ENCODE data around the gene NDUFS2.

DNA sequence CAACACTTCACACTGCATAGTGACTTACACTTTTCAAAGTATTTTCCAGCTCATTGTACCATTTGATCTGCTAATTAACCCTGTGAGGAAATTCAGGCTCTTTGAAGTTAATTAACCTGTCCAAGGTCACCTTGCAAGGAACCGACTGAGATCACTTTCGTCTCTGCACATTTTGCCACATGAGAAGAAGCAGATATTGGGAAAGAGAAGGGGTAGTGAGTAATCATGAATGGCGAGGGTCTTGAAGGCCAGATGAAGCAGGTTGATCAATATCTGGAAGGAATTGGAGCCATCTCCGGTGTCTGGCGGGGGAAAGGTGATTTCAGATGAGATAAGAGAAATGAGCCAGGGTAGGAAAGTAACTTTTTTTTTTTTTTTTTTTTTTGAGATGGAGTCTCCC lies 17.8 kb downstream of the NDUFS2 start:
- TF ChIP-seq, protein P1, sequence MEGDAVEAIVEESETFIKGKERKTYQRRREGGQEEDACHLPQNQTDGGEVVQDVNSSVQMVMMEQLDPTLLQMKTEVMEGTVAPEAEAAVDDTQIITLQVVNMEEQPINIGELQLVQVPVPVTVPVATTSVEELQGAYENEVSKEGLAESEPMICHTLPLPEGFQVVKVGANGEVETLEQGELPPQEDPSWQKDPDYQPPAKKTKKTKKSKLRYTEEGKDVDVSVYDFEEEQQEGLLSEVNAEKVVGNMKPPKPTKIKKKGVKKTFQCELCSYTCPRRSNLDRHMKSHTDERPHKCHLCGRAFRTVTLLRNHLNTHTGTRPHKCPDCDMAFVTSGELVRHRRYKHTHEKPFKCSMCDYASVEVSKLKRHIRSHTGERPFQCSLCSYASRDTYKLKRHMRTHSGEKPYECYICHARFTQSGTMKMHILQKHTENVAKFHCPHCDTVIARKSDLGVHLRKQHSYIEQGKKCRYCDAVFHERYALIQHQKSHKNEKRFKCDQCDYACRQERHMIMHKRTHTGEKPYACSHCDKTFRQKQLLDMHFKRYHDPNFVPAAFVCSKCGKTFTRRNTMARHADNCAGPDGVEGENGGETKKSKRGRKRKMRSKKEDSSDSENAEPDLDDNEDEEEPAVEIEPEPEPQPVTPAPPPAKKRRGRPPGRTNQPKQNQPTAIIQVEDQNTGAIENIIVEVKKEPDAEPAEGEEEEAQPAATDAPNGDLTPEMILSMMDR (IDR thresholded peaks at IDR 0.05; ENCODE audit: low read length): no peak
- TF ChIP-seq EZH2 (IDR thresholded peaks at IDR 0.05; ENCODE audit: borderline replicate concordance, low read length): no peak
